ENCODE measurements around the gene TMBIM4.

Gene TMBIM4

GRCh38 chr12:66137937-66138336 is 31.9 kb downstream of the TMBIM4 start:
- no peak for DNase-seq

DNA sequence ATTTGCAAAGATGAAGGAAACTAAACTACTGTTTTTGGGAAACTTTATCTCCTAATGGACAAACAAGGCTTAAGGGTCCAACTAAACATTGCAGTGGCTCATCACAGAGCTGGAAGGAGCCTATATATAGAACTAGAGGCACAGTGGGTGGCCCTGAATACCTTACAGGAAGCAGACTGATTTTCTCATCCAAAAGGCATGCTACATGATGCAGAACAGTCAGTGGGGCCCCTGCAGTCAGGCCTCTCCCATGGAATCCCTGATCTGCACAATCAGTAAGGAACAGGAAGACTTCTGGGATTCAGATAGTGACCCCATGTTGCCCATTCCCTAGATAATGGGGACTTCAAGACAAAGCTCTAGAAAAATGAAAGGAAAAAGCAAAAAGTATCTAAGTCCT is 37.4 kb downstream of the TMBIM4 start:
- DNase-seq = no peak

DNA sequence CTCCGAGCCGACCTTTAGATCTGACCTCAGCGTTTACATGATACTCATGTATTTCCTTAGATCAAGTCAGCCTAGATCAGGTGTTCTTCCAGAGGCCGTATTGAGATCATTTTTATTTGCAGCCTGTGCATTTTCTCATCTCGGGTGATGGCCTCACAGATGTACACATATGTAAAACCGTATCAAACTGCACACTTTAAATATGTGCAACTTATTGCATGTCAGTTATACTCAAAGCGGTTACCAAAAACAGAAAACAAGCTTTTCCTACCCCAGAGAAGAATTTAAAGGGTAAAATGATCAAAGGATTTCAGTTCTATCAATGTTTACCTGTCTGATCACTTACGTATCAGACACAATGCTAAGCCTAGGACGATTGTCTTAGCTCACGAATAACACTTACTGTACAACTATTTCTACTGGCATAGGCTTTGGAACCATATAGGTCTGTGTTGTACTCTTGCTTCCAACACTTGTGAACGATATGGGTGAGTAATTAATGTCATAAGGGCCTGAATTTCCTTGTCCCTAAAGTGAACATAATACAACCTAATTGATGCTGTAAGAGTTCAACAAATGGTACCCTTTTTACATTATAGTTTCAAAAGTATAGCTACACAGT is 38.6 kb downstream of the TMBIM4 start:
- no peak for DNase-seq

GRCh38 chr12:66130267-66131066 is 39.3 kb downstream of the TMBIM4 start, which contains the start of gene LLPH:
Gene LLPH, minus strand, starts transcription at chr12:66130750. Its CDS starts 1,644 bp downstream, at chr12:66129106.
- DNase-seq = peak; percentile 67

- DNase-seq = no peak
These were observed 39.9 kb downstream of the TMBIM4 start for GRCh38 chr12:66129934-66130266.

- DNase-seq = no peak
These were observed 42.1 kb downstream of the TMBIM4 start for GRCh38 chr12:66127650-66128049.

- DNase-seq = no peak
These were observed 49.3 kb downstream of the TMBIM4 start for GRCh38 chr12:66120477-66120876.

GRCh38 chr12:66119870-66120241 is 49.9 kb downstream of the TMBIM4 start:
- no peak for DNase-seq

DNA sequence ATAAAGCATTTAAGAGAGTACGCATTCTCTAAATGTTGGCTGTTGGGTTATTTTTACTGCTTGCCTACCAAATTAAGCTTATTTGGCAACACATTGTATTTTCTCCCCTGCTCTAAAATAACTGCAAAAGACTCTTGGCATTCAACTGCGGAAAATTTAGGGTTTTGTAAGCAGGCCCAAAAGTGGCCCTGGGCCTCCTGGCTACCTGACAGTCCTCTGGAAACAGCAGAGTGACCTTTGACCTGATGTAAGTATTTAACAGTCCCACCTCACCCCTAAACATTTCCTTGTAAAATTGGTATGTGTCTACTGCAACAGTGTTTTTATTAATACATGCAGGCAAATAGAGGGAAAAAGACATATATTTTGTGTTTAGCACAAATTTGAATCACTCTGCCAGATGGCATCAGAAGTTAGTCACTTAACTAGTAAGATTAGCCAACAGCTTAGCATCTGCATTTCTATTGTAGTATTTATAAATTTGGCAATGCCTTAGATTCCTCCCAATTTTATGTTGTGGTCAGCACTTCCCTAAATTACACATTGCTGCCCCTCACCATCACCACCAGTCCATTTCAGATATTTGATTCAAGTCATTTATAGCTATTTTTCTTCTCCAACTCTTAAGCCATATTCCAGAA is 50.4 kb downstream of the TMBIM4 start:
- DNase-seq = peak; percentile 43

DNA sequence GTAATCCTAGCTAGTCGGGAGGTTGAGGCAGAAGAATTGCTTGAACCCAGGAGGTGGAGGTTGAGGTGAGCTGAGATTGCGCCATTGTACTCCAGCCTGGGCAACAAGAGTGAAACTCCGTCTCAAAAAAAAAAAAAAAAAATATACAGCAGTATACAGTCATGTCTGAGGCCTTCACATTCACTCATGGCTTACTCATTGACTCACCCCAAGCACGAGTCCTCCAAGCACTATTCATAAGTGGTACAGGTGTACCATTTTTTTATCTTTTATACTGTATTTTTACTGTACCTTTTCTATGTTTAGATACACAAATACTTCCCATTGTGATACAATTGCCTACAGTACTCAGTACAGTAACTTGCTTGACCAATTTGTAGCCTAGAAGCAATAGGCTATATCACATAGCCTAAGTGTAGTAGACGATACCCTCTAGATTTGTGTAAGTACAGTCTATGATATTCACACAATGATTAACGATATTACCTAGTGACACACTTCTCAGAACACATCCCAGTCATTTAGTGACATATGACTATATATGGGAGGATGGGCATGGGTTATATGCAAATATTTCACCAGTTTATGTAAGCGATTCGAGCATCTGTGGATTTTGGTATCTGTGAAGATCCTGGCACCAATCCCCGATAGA is 51.4 kb downstream of the TMBIM4 start:
- no peak for DNase-seq

DNA sequence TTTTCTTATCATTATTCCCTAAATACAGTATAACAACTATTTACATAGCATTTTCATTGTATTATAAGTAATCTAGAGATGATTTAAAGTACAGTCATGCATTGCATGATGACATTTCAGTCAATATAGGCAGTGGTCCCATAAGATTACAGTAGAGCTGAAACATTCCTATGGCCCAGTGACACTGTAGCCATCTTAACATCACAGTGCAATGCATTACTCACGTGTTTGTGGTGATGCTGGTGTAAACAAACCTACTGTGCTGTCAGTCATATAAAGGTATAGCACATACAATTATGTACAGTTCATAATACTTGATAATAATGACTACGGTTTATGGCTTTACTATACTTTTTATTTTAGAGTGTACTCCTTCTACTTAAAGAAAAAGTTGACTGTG is 52.6 kb downstream of the TMBIM4 start:
- DNase-seq = no peak

- DNase-seq = no peak
These were observed 54.7 kb downstream of the TMBIM4 start for GRCh38 chr12:66115071-66115600.

- no peak for DNase-seq
These were observed 56.3 kb downstream of the TMBIM4 start for GRCh38 chr12:66113471-66113870.

DNA sequence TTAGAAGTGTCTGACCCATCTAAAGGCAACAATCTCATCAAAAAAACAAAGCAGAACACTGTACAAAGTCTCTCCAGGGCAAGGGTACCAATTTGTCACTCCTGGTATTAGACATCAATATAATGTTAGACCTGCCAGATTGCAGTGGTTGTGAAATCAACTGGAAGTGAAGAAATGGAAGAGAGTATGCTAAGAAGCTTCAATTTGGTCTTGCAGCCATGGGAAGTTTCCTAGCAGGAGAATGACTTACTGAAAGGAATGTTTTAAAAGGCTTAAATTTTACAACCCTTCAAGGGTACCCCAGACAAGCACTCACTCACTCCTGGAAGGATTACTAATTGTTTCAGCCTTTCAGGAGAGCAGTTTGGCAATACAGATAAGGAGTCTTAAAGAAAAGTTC is 58.2 kb downstream of the TMBIM4 start:
- peak; percentile 11 for DNase-seq

DNA sequence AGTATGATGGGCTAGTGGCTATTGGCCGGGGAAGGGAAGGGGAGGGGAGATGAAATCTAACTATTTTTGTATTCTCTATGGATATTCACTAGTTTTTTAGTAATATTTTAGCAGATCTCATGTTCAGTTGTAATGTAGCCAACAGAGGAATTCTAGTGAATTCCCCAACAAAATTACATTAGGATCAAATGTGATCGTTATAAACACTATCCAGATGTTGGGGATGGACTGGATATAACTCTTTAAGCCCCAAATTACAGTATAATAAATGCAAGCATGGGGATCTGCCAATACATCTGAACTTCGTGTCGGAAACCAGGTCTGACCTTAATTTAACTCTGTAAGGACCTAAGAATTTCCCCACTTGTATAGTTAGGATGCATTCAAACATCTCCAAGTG is 60.7 kb downstream of the TMBIM4 start:
- DNase-seq = no peak

DNA sequence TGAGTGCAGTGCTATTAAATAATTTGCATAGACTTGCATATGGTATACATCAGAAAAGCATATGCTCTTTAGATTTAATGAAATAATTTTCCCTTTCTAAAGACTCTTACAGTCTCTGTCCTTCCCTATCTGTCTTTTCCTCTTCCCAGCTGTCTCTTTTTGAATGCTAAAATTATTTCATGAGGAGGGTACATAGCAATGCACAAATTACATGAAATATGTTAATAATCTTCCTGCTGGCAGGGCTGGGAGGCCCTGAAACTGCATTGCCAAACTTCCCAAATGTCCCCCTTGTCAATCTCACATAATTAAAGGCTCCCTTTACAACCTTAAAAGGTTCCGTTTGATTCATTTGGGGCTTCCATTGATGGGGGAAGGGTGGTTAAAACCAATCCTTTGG is 61.4 kb downstream of the TMBIM4 start:
- no peak for DNase-seq

- DNase-seq = peak; percentile 64
These were observed 62.3 kb downstream of the TMBIM4 start for GRCh38 chr12:66107451-66107915.

DNA sequence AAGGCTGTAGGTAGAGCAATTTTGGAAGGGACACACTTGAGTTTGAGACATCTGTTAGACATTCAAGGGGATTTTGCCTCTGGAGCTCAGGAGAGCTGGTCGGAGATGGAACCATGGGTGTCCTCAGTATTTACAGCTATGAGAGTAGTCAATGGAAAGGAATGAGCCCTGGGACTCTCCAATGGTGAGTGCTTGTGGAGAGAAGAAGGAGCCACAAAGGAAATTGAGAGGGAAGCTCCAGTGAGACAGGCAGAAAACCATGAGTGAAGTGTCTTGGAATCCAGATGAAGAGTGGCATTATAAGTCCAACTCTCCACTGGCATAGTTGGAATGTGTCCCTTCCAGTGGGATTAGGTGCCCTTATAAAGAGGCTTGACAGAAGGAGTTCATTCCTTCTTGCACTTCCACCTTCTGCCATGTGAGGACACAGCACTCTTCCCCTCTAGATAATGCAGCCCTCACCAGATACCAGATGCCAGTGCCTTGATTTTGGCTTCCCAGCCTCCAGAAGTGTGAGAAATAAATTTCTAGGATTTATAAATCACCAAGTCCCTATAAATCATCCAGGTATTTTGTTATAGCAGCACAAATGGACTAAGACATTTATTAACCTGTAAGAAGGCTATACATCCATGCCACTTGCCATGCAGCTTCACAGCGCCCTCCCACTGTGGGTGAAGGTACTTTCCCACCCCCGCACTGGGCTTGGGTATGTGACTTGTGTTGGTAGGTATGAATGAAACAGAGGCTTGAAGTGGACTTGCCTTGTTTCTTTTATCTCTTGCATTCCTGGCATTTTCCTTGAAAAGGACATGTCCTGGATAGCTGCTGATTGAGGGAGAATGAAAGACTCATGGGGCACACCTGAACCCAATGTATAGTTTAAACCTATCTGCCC is 66.5 kb downstream of the TMBIM4 start:
- no peak for DNase-seq

- no peak for DNase-seq
These were observed 77.1 kb downstream of the TMBIM4 start for GRCh38 chr12:66092559-66093269.

DNA sequence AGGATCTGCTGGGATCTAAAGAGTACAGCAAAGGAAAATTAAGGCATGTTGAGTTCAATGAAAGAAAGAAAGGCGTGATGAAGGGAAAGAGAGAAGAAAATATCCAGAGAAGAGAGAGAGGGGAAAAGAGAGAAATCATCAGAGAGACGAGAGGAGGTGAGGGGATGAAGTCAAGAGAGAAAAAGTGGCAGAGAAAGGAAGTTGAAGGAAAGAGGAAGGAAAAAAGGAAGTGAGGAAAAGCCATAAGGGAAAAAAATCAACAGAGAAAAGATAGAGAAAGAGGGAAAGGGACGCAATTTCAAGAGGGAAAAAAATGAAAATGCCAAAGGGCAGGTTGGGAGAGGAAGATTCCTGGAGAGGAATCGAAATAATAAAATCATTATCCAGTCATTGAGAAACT is 79.6 kb downstream of the TMBIM4 start:
- DNase-seq = no peak

- no peak for DNase-seq
These were observed 82.3 kb downstream of the TMBIM4 start for GRCh38 chr12:66087365-66087943.

Data from GF-D8 (cell line).